SK-N-SH treated with all-trans-retinoic acid at 6 μM for 48 hours (cell line): ENCODE results near the gene KIF14.

Source experiments
- ESRRG ChIP-seq: fragments of 250-450 bp; sonication (Bioruptor Pico); IDR thresholded peaks from 2 replicates; pipeline ENCODE4 v1.6.1; 2021; ENCODE audit warnings: mild to moderate bottlenecking
- ZFP30 ChIP-seq: fragments of 450-650 bp; formaldehyde crosslinking; IDR thresholded peaks from 2 replicates; pipeline ENCODE4 v1.5.0; 2022; ENCODE audit warnings: mild to moderate bottlenecking, moderate library complexity
- TF ChIP-seq, protein P1 (sequence below): fragments of 250-450 bp; sonication (Bioruptor Pico); IDR thresholded peaks from 2 replicates; pipeline ENCODE4 v1.8.0; 2021; ENCODE audit warnings: low read depth, mild to moderate bottlenecking, moderate library complexity, borderline replicate concordance

- no peak for TF ChIP-seq ZFP30
- TF ChIP-seq, protein P1, sequence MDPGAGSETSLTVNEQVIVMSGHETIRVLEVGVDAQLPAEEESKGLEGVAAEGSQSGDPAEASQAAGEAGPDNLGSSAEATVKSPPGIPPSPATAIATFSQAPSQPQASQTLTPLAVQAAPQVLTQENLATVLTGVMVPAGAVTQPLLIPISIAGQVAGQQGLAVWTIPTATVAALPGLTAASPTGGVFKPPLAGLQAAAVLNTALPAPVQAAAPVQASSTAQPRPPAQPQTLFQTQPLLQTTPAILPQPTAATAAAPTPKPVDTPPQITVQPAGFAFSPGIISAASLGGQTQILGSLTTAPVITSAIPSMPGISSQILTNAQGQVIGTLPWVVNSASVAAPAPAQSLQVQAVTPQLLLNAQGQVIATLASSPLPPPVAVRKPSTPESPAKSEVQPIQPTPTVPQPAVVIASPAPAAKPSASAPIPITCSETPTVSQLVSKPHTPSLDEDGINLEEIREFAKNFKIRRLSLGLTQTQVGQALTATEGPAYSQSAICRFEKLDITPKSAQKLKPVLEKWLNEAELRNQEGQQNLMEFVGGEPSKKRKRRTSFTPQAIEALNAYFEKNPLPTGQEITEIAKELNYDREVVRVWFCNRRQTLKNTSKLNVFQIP (CRISPR knock-in tag) = no peak
- TF ChIP-seq ESRRG (CRISPR knock-in tag) = no peak
Measured at GRCh38 chr1:200526709-200527612, 93.6 kb downstream of the KIF14 start.
